Adrenal gland (tissue), 12 donors: ENCODE results near the gene MPP2. TPM values are rescaled to one million over a fixed set of nuclear protein-coding genes. Genes with fewer than 3 reads are reported as not detected.
"Not testable (repeated sequence)": the region's sequence is repeated elsewhere in the genome, so short reads cannot be mapped to it uniquely, and the experiment has no call there.

ENCODE experiments used
- DNase-seq, 7 donors: peaks; one replicate each; pipeline ENCODE4 v3.0.0-alpha.2; 2019 to 2020
- H3K27ac ChIP-seq, 5 donors: fragments of 200-600 bp; sonication (generic) in 4 of 5; 1 replicate in 3 of 5; 2 replicates in 2 of 5; pipeline versions ENCODE4 v1.5.1 to v1.8.0; 2016 to 2020; ENCODE audit warnings: mild to moderate bottlenecking in 1 of 5
- H3K27me3 ChIP-seq: fragments of 200-600 bp; 2 replicates; pipeline ENCODE4 v1.8.0; 2021
- H3K36me3 ChIP-seq, 2 donors: fragments of 200-600 bp; replicated peaks in 1 of 2; 1 replicate in 1 of 2; 2 replicates in 1 of 2; pipeline versions ENCODE4 v1.5.1 to v1.8.0; 2018 to 2022
- H3K4me1 ChIP-seq, 2 donors: fragments of 200-600 bp; replicated peaks in 1 of 2; 1 replicate in 1 of 2; 2 replicates in 1 of 2; pipeline versions ENCODE4 v1.5.1 to v1.8.0; 2018 to 2021
- H3K4me3 ChIP-seq, 4 donors: fragments of 200-600 bp; sonication (generic) in 3 of 4; one replicate each; pipeline ENCODE4 v1.5.1; 2016 to 2018
- H3K9me3 ChIP-seq, 3 donors: fragments of 200-600 bp; sonication (generic) in 1 of 3; replicated peaks in 1 of 3; 1 replicate in 2 of 3; 2 replicates in 1 of 3; pipeline versions ENCODE4 v1.5.1 to v1.8.0; 2016 to 2021
- POLR2A ChIP-seq, 2 donors: fragments of 450-650 bp; IDR thresholded peaks; one replicate each; pipeline ENCODE4 v1.6.1; 2017; ENCODE audit warnings: antibody characterized with exemption in 2 of 2, mild to moderate bottlenecking in 2 of 2, moderate library complexity in 1 of 2
- WGBS, 4 donors: extraction: QIAGEN DNeasy Blood & Tissue Kit in 2 of 4; methylation state at CpG; one replicate each; pipeline versions ENCODE4 v1.1.5 to v1.1.7; 2013 to 2017; 5-methylcytosine and 5-hydroxymethylcytosine counted together
- intact Hi-C, 2 donors: fragments of 100-400 bp; cut with DNase I; formaldehyde crosslinking; loops; one replicate each; pipeline versions ENCODE4 v1.14.1 to v1.15.0; 2022 to 2023
- polyA plus RNA-seq, 3 donors: library from polyadenylated mRNA; stranded (reverse); fragments of 200-250 nt in 2 of 3; fragments of 350-450 nt in 1 of 3; fragmentation: Illumina TruSeq in 1 of 3; extraction: RNeasy Lipid Tissue Mini Kit (QIAGEN cat#74804) in 1 of 3; gene quantifications; one replicate each; pipeline ENCODE4 v1.2.3, GENCODE V29; 2013 to 2014
- total RNA-seq, 9 donors: library from RNA; depleted of rRNA in 4 of 9; stranded (reverse); fragments of >200 nt in 4 of 9; fragments of 120-200 nt in 1 of 9; fragmentation: NEBNext Ultra II Directional in 1 of 9; extraction: Animal tissue kit (Norgen Biotek cat#: 25700) in 1 of 9; gene quantifications; one replicate each; pipeline versions ENCODE4 v1.1.0 to v1.2.4, GENCODE V29; 2013 to 2023
- TF ChIP-seq, protein P1 (sequence below), 6 experiments: fragments of 450-650 bp in 4 of 6; fragments of 200-600 bp in 2 of 6; sonication (generic) in 1 of 6; IDR thresholded peaks; 1 replicate in 5 of 6; 2 replicates in 1 of 6; pipeline versions ENCODE4 v1.5.1 to v1.8.0; 2016 to 2021; ENCODE audit warnings: antibody characterized with exemption in 6 of 6, mild to moderate bottlenecking in 2 of 6, moderate library complexity in 1 of 6
- donor health status: healthy with polysubstance abuse.
- donor health status: Bipolar disorder and iron deficiency.
- donor health status: DM: yes; HTN: yes; CAD: no.
- donor health status: DM: no; HTN: no; CAD: no.
- donor health status: DM: no; HTN: no; CAD: no.
- donor health status: DM: yes; HTN: yes; CAD: no.

MPP2 gene
- total and polyA plus RNA-seq, 12 donors = 0.29 to 16.0 (median 2.4) TPM

DNA sequence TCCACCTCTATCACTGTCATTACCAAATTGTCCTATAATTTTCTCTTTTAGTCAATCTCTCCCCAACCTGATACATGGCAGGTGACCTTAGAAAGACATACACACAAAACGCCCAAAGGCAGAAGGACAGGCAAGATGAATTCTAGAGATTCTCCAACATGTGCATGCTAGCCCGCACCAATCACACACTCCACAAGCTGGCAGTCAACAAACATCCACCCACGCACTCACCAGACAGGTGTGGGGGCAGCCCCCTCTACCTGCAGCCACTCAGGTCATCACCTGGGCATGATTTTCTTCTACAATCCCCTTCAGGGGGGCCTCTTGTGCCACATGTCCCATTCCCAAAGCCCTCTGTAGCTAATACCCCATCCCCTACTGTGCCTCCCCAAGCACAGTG, 9.5 kb downstream of the MPP2 start:
- TF ChIP-seq POLR2A (IDR thresholded peaks at IDR 0.05) = no peak
- TF ChIP-seq, protein P1, sequence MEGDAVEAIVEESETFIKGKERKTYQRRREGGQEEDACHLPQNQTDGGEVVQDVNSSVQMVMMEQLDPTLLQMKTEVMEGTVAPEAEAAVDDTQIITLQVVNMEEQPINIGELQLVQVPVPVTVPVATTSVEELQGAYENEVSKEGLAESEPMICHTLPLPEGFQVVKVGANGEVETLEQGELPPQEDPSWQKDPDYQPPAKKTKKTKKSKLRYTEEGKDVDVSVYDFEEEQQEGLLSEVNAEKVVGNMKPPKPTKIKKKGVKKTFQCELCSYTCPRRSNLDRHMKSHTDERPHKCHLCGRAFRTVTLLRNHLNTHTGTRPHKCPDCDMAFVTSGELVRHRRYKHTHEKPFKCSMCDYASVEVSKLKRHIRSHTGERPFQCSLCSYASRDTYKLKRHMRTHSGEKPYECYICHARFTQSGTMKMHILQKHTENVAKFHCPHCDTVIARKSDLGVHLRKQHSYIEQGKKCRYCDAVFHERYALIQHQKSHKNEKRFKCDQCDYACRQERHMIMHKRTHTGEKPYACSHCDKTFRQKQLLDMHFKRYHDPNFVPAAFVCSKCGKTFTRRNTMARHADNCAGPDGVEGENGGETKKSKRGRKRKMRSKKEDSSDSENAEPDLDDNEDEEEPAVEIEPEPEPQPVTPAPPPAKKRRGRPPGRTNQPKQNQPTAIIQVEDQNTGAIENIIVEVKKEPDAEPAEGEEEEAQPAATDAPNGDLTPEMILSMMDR (IDR thresholded peaks at IDR 0.05) = no peak
- Histone ChIP-seq H3K27ac (no peak overlapping the region), H3K4me3 (no peak overlapping the region), H3K9me3 (no peaks in the 10 kb centered on the region), H3K36me3 (no peaks in the 10 kb centered on the region), H3K4me1 (peaks cover 0 to 12% of the 10 kb centered on the region in 2 donors), H3K27me3 (peaks cover 3% of the 10 kb centered on the region)
- 70 to 84% (median 83%) methylated on average over 3 of the region's 3 CpGs for WGBS, 4 donors
- intact Hi-C loops = no loop called here
- no peak for DNase-seq

DNA sequence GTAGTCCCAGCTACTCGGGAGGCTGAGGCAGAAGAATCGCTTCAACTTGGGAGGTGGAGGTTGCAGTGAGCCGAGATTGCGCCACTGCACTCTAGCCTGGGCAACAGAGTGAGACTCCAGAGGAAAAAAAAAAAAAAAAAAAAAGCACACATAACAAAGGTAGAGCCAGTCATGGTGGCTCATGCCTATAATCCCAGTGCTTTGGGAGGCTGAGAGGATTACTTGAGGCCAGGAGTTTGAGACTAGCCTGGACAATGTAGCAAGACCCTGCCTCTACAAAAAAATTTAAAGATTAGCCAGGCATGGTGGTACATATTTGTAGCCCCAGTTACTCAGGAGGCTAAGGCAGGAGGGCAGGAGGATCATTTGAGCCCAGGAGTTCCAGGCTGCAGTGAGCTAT, 12.8 kb downstream of the MPP2 start:
- H3K27me3 ChIP-seq, H3K27ac ChIP-seq, H3K4me3 ChIP-seq, DNase-seq, H3K4me1 ChIP-seq, intact Hi-C loops, H3K9me3 ChIP-seq, H3K36me3 ChIP-seq: not testable (repeated sequence)
- 68 to 88% (median 78%) methylated on average over 3 to 4 of the region's 4 CpGs for WGBS, 4 donors

DNA sequence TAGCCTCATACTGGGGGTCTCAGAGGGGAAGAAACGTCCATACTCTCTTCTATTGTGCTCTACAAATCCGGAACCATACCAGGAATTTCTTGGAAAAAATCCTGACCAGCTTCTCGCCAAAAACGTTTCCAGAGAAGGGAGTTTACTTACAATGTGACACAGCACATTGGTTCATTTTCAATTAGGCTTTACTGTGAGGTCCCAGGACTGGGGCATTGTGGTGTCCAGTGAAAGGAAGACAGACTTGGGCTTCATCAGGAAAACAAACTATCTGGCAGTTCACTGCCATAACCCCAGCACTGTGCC, 14.7 kb downstream of the MPP2 start:
- intact Hi-C loops = no loop called here
- no peak overlapping the region for H3K4me3 ChIP-seq
- 45 to 59% (median 47%) methylated on average over 4 of the region's 4 CpGs for WGBS, 4 donors
- no peaks in the 10 kb centered on the region for H3K27me3 ChIP-seq
- H3K27ac ChIP-seq = no peak overlapping the region
- TF ChIP-seq, protein P1 (IDR thresholded peaks at IDR 0.05) = no peak
- no peak for TF ChIP-seq POLR2A (IDR thresholded peaks at IDR 0.05)
- H3K36me3 ChIP-seq = no peaks in the 10 kb centered on the region
- H3K9me3 ChIP-seq = no peaks in the 10 kb centered on the region
- DNase-seq = no peak
- no peaks in the 10 kb centered on the region for H3K4me1 ChIP-seq

DNA sequence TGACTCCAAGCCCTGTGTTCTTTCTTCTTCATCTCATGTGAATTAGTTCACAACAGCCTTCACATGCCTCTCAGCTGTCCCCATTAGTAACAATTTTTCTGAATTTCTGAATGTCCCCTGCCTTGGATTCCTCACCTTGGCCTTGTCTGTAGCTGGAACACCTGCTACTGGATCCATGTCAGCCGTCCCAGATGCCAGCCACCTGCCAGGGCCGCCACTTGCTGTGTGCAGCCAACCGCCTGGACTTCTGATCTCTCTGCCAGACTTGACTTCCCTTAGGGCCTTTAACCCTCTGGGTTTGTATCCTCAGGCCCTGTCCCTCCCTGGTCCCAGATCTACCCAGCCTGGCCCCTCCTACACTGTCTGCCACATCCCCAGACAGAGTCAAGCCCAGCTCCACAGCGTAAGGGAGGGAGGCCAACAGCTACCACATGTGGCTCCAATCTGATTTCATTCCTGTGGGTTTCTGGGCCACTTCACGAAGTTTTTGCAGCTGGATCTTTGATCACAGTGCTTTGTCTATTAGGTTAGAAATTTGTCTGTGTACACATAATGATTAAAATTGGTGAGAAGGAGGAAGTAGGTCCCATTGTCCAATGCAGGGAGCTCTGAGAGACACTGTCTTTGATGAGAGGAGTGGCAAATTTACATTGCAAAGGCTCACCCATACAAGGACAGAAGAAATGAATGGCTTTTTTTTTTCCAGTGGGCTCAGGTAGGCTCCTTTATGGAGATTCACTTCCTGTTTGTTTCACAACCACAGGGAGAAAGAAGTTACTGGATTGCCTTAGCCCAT, 15.3 kb downstream of the MPP2 start:
- TF ChIP-seq, protein P1 (IDR thresholded peaks at IDR 0.05) = no peak
- TF ChIP-seq POLR2A (IDR thresholded peaks at IDR 0.05) = no peak
- no peaks in the 10 kb centered on the region for H3K9me3 ChIP-seq
- intact Hi-C loops = no loop called here
- H3K36me3 ChIP-seq = no peaks in the 10 kb centered on the region
- 90 to 91% (median 91%) methylated on average over 5 of the region's 5 CpGs for WGBS, 4 donors
- no peaks in the 10 kb centered on the region for H3K27me3 ChIP-seq
- no peak overlapping the region for H3K4me3 ChIP-seq
- DNase-seq = no peak
- no peaks in the 10 kb centered on the region for H3K4me1 ChIP-seq
- no peak overlapping the region for H3K27ac ChIP-seq

DNA sequence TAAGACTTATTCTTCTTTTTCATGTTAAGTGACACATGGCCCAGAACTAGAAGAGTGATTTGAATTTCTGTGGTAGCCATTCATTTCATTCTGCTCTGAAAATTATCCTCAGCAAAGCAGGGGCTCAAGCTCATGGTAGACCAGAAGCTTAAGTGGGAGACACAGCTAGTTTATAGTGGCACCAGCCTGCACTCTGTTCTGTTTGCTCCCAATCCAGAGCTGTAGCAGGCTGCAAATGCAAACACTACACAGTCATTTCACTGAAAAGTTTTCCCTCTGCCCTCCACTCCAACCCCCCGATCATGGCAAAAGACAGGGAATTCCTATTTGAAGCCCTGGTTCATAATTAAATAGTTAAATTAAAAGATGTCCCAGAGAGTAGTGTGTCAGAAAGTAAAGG, 17.1 kb downstream of the MPP2 start:
- Histone ChIP-seq H3K9me3 (no peaks in the 10 kb centered on the region), H3K27ac (no peak overlapping the region), H3K4me1 (no peaks in the 10 kb centered on the region), H3K36me3 (no peaks in the 10 kb centered on the region), H3K27me3 (no peaks in the 10 kb centered on the region), H3K4me3 (no peak overlapping the region)
- TF ChIP-seq, protein P1 (IDR thresholded peaks at IDR 0.05) = no peak
- no peak for TF ChIP-seq POLR2A (IDR thresholded peaks at IDR 0.05)
- 86 to 96% (median 94%) methylated on average over 1 of the region's 1 CpG for WGBS, 4 donors
- DNase-seq = no peak
- intact Hi-C loops = no loop called here
